ENCODE data around the gene PKNOX2.

- TF ChIP-seq CTCF (conservative IDR thresholded peaks at IDR 0.05) (no peak), ZFX (IDR thresholded peaks at IDR 0.05) (no peak)
Measured at GRCh38 chr11:125287491-125288210, 123.1 kb downstream of the PKNOX2 start.

Data from C4-2B (cell line).